ENCODE results near the gene PDCD1. TPM values are rescaled to one million over a fixed set of nuclear protein-coding genes. Genes with fewer than 3 reads are reported as not detected.

Gene PDCD1
- total and polyA plus RNA-seq, 7 donors = 0.14 to 3.2 (median 0.67) TPM; not detected in 3

GRCh38 chr2:241868661-241869081 is 10.0 kb upstream of the PDCD1 start:
- DNase-seq = no peak
- Histone ChIP-seq H3K9me3 (no peaks in the 10 kb centered on the region), H3K27me3 (peaks cover 10 to 82% (median 43%) of the 10 kb centered on the region in 3 donors), H3K36me3 (no peaks in the 10 kb centered on the region), H3K27ac (no peak overlapping the region), H3K4me1 (peaks cover 0 to 10% (median 2%) of the 10 kb centered on the region in 4 donors), H3K4me3 (no peak overlapping the region)
- no peak for TF ChIP-seq POLR2AphosphoS5 (IDR thresholded peaks at IDR 0.05)
- no peak for TF ChIP-seq EP300 (IDR thresholded peaks at IDR 0.05)
- TF ChIP-seq POLR2A (IDR thresholded peaks at IDR 0.05) = no peak
- TF ChIP-seq, protein P1, sequence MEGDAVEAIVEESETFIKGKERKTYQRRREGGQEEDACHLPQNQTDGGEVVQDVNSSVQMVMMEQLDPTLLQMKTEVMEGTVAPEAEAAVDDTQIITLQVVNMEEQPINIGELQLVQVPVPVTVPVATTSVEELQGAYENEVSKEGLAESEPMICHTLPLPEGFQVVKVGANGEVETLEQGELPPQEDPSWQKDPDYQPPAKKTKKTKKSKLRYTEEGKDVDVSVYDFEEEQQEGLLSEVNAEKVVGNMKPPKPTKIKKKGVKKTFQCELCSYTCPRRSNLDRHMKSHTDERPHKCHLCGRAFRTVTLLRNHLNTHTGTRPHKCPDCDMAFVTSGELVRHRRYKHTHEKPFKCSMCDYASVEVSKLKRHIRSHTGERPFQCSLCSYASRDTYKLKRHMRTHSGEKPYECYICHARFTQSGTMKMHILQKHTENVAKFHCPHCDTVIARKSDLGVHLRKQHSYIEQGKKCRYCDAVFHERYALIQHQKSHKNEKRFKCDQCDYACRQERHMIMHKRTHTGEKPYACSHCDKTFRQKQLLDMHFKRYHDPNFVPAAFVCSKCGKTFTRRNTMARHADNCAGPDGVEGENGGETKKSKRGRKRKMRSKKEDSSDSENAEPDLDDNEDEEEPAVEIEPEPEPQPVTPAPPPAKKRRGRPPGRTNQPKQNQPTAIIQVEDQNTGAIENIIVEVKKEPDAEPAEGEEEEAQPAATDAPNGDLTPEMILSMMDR (IDR thresholded peaks at IDR 0.05) = no peak
- intact Hi-C loops (cut with DNase I) = no loop called here
- 8 to 36% methylated on average over 15 of the region's 15 CpGs for WGBS, 2 donors

GRCh38 chr2:241867776-241868420 is 9.2 kb upstream of the PDCD1 start:
- Histone ChIP-seq H3K4me3 (no peak overlapping the region), H3K9me3 (no peaks in the 10 kb centered on the region), H3K4me1 (peaks cover 0 to 17% (median 8%) of the 10 kb centered on the region in 4 donors), H3K36me3 (no peaks in the 10 kb centered on the region), H3K27ac (no peak overlapping the region), H3K27me3 (peaks cover 10 to 90% (median 51%) of the 10 kb centered on the region in 3 donors)
- TF ChIP-seq, protein P1 (IDR thresholded peaks at IDR 0.05) = no peak
- TF ChIP-seq EP300 (IDR thresholded peaks at IDR 0.05) (no peak), POLR2AphosphoS5 (IDR thresholded peaks at IDR 0.05) (no peak), POLR2A (IDR thresholded peaks at IDR 0.05) (no peak)
- DNase-seq = no peak
- 43 to 61% methylated on average over 19 of the region's 19 CpGs for WGBS, 2 donors
- intact Hi-C loops (cut with DNase I) = no loop called here

DNA sequence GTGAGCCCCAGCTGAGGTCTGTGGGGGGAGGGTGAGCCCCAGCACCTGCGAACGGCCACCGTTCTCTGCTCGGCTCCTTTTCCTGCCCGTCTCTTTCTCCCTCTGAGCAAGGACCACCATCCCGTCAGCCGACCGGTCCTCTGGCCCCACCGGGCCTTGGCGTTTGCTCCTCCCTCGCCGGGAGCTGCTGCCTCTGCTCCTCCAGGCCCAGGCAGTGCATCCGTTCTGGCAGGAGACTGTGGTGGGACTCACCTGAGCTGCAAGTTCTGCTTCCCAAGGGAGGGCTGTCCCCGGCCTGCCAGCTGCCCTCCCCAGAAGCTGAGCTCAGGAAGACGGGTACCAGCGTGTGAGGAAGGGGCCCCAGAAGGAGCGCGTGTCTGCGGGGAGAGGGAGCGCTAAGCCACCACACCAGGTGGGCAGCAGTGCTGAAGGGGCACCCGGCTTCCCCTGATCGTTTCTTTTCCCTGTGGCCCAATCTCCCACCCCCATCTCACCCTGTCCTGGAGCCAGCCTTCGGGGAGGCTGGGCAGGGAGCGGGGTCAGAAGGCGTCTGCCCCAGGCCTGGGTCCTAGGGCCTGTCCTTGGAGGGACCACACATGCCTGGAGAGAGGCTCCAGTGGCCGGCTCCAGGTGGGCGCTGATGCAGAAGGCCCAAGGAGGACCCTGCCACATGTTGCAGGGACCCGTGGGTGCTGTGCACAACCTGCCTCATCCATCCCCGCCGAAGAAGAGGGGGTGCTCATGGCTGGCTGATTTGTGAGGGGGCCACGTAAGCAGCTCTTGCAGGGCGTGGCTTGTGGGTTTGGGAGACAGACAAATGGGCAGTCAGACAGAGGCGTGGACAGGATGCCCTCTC is 8.3 kb upstream of the PDCD1 start:
- H3K9me3 ChIP-seq = no peaks in the 10 kb centered on the region
- DNase-seq = no peak
- H3K27me3 ChIP-seq = peaks cover 10 to 93% (median 60%) of the 10 kb centered on the region in 3 donors
- whole genome bisulfite sequencing, 2 donors = 59 to 65% methylated on average over 33 of the region's 33 CpGs
- H3K4me1 ChIP-seq = peaks cover 0 to 17% (median 8%) of the 10 kb centered on the region in 4 donors
- intact Hi-C loops (cut with DNase I) = no loop called here
- no peak overlapping the region for H3K4me3 ChIP-seq
- H3K36me3 ChIP-seq = no peaks in the 10 kb centered on the region
- TF ChIP-seq EP300 (IDR thresholded peaks at IDR 0.05) (no peak), POLR2A (IDR thresholded peaks at IDR 0.05) (no peak), POLR2AphosphoS5 (IDR thresholded peaks at IDR 0.05) (no peak)
- TF ChIP-seq, protein P1 (IDR thresholded peaks at IDR 0.05) = no peak
- no peak overlapping the region for H3K27ac ChIP-seq

DNA sequence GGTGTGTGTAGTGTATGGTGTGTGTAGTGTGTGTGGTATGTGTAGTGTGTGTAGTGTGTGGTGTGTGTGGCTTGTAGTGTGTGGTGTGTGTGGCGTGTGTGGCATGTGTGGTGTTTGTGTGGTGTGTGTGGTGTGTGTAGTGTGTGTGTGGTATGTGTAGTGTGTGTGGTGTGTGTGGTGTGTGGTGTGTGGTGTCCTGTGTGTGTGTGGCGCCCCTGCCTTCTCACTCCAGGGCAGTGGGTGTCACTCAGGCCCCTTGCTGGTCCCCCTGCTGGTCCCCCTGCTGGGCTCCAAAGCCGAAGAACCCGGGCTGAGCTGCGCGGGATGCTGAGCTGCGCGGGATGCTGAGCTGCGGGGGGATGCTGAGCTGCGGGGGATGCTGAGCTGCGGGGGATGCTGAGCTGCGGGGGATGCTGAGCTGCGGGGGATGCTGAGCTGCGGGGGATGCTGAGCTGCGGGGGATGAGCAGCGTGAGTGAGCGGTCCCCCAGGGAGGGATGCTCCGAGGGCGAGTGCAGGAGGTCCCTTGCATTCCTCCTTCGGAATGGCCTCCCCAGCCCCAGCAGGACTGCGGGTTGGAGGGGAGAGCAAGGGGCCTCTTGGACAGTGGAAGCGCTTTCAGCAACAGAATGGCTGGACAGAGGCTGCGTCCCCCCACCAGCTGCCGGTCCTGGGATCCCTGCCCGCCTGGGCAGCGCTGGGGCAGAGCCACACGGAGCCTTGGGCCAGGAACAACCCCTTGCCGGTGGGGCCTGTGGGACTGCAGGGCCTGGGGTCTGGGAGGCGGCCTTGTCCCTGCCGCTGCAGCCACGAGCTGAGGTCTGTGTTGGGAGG is 7.5 kb upstream of the PDCD1 start:
- H3K36me3 ChIP-seq = no peaks in the 10 kb centered on the region
- H3K4me3 ChIP-seq = no peak overlapping the region
- intact Hi-C loops (cut with DNase I) = no loop called here
- H3K4me1 ChIP-seq = peaks cover 0 to 17% (median 8%) of the 10 kb centered on the region in 4 donors
- no peaks in the 10 kb centered on the region for H3K9me3 ChIP-seq
- H3K27ac ChIP-seq = no peak overlapping the region
- TF ChIP-seq POLR2AphosphoS5 (IDR thresholded peaks at IDR 0.05) (no peak), EP300 (IDR thresholded peaks at IDR 0.05) (no peak), POLR2A (IDR thresholded peaks at IDR 0.05) (no peak)
- TF ChIP-seq, protein P1 (IDR thresholded peaks at IDR 0.05) = no peak
- DNase-seq = no peak
- H3K27me3 ChIP-seq = peaks cover 10 to 91% (median 61%) of the 10 kb centered on the region in 3 donors
- 21 to 24% methylated on average over 31 of the region's 31 CpGs for WGBS, 2 donors

All from sigmoid colon (tissue), 7 donors.